Measurements from ENCODE around the gene STAB2.

DNA sequence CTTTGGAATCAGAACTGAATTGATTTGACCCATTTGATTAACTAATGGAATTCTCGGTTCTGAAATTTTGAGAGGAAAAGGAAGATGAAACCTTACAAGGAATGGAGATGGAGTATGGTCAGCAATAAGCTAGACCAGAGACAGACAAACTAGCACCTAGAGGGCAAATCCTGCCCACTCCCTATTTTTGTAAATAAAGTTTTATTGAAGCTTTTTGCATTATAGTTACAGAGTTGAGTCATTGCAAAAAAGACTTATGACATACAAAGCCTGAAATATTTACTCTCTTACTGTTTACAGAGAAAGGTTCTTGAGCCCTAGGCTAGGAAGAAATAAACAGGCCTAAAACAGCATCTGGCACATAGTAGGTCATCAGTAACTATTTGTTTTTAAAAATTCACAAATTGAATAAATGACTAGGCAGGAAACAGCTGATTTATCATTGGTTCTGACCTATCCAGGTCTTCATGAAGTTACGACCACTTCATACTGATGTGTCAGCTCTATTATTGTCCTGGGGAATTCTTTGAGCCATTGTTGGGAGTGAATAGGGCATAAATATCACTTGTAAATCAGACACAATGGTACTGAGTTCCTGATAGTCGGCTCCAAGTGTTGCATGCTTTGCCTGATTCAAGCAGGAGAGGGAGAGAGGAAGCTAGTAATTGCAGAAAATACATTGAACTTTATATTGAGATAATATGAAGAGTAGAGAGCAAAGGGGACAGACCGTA is 14.6 kb upstream of the STAB2 start:
- TF ChIP-seq, protein P1, sequence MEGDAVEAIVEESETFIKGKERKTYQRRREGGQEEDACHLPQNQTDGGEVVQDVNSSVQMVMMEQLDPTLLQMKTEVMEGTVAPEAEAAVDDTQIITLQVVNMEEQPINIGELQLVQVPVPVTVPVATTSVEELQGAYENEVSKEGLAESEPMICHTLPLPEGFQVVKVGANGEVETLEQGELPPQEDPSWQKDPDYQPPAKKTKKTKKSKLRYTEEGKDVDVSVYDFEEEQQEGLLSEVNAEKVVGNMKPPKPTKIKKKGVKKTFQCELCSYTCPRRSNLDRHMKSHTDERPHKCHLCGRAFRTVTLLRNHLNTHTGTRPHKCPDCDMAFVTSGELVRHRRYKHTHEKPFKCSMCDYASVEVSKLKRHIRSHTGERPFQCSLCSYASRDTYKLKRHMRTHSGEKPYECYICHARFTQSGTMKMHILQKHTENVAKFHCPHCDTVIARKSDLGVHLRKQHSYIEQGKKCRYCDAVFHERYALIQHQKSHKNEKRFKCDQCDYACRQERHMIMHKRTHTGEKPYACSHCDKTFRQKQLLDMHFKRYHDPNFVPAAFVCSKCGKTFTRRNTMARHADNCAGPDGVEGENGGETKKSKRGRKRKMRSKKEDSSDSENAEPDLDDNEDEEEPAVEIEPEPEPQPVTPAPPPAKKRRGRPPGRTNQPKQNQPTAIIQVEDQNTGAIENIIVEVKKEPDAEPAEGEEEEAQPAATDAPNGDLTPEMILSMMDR (IDR thresholded peaks at IDR 0.05): no peak
- TF ChIP-seq POLR2A (IDR thresholded peaks at IDR 0.05): no peak

Measured in esophagus squamous epithelium (tissue), 4 donors.